ENCODE measurements around the gene RAD9A.

RAD9A gene

GRCh38 chr11:67440229-67441097 is 48.7 kb downstream of the RAD9A start (continued):
- no peak for TF ChIP-seq PATZ1 (CRISPR knock-in tag; IDR thresholded peaks at IDR 0.05; ENCODE audit: borderline replicate concordance)
- no peak for TF ChIP-seq ZNF70 (CRISPR knock-in tag; IDR thresholded peaks at IDR 0.05)

GRCh38 chr11:67441098-67441563 is 49.3 kb downstream of the RAD9A start:
- ATAC-seq = no peak
- TF ChIP-seq POU6F1 (CRISPR knock-in tag; IDR thresholded peaks at IDR 0.05; ENCODE audit: borderline replicate concordance, low read depth) (no peak), ZC3H10 (CRISPR knock-in tag; IDR thresholded peaks at IDR 0.05) (no peak), ZFP30 (CRISPR knock-in tag; IDR thresholded peaks at IDR 0.05) (no peak), ZFP3 (CRISPR knock-in tag; IDR thresholded peaks at IDR 0.05) (no peak), CREB5 (CRISPR knock-in tag; IDR thresholded peaks at IDR 0.05; ENCODE audit: low read depth) (no peak), ZNF565 (CRISPR knock-in tag; conservative IDR thresholded peaks at IDR 0.05; ENCODE audit: low read depth) (no peak), TCF4 (CRISPR knock-in tag; IDR thresholded peaks at IDR 0.05; ENCODE audit: borderline replicate concordance) (no peak)

GRCh38 chr11:67441731-67442351 is 50.1 kb downstream of the RAD9A start:
- ATAC-seq = no peak
- TF ChIP-seq CSRNP3 (CRISPR knock-in tag; IDR thresholded peaks at IDR 0.05) = no peak
- TF ChIP-seq GLIS3 (CRISPR knock-in tag; IDR thresholded peaks at IDR 0.05) = no peak
- TF ChIP-seq CSDC2 (CRISPR knock-in tag; IDR thresholded peaks at IDR 0.05) = no peak
- no peak for TF ChIP-seq ZNF8 (CRISPR knock-in tag; IDR thresholded peaks at IDR 0.05)
- no peak for TF ChIP-seq TCF4 (CRISPR knock-in tag; IDR thresholded peaks at IDR 0.05; ENCODE audit: borderline replicate concordance)
- no peak for TF ChIP-seq RARB (CRISPR knock-in tag; IDR thresholded peaks at IDR 0.05)
- TF ChIP-seq ZFP30 (CRISPR knock-in tag; IDR thresholded peaks at IDR 0.05) = no peak
- TF ChIP-seq CREB5 (CRISPR knock-in tag; IDR thresholded peaks at IDR 0.05; ENCODE audit: low read depth) = no peak
- TF ChIP-seq TSHZ2 (CRISPR knock-in tag; IDR thresholded peaks at IDR 0.05) = no peak
- no peak for TF ChIP-seq OSR1 (CRISPR knock-in tag; IDR thresholded peaks at IDR 0.05)
- no peak for TF ChIP-seq PATZ1 (CRISPR knock-in tag; IDR thresholded peaks at IDR 0.05; ENCODE audit: borderline replicate concordance)
